ENCODE results near the gene C1orf21.

The C1orf21 gene

DNA sequence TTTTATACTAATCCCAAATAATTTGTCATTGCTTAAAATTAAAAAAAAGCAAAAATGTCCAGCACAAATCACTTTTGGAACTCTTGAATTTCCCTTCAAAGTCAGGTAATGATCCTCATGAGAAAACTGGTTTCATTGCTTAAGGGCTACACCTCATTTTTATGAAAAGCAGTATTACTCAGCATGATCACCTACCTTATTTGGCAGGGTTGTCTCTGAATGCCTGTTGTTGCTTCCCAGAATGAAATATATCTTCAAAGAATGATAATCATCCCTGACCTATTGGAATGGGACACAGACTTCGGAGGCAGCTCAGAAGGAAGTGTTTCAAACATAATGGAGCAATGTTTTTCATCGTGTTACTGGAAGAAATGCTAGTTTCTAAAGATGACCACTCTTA is 29.7 kb downstream of the C1orf21 start:
- no peak for DNase-seq (ENCODE audit: low read depth)

DNA sequence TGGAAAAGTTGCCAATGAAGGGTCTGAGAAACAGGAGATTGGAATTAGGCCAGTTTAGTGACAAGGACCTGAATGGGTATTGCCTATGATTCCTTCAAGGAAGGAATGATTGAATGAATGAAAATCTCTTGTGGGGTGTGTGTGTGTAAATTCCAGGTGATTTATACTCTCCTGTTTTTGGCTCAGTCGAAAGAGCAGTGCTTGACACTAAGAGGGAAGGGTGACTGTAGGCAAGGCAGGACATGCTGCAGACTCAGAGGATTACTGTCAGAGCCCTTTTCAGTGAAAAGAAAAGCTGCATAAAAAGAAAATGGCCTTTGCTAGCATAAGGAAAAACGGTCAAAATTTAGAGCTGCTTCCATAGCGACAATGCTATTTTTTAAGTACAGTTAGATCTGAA is 30.1 kb downstream of the C1orf21 start:
- DNase-seq (ENCODE audit: low read depth) = no peak

DNA sequence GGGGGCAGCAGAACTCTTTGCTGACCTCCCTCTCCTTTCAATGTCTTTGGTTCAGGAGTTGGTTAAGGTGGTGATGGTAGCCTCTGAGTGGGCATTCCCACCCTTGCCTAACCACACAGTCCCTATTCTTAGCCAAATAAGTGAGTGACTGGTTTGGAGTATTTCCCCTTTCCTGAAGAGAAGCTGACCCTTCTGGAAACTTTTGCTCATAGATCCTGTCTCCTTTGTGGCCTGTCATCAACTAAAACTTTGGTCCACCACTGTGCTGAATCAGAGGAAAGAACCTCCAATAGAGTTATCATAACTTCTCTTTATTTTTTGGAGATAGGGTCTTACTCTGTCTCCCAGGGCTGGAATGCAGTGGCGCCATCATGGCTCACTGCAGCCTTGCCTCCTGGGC is 31.1 kb downstream of the C1orf21 start:
- DNase-seq (ENCODE audit: low read depth) = no peak

DNA sequence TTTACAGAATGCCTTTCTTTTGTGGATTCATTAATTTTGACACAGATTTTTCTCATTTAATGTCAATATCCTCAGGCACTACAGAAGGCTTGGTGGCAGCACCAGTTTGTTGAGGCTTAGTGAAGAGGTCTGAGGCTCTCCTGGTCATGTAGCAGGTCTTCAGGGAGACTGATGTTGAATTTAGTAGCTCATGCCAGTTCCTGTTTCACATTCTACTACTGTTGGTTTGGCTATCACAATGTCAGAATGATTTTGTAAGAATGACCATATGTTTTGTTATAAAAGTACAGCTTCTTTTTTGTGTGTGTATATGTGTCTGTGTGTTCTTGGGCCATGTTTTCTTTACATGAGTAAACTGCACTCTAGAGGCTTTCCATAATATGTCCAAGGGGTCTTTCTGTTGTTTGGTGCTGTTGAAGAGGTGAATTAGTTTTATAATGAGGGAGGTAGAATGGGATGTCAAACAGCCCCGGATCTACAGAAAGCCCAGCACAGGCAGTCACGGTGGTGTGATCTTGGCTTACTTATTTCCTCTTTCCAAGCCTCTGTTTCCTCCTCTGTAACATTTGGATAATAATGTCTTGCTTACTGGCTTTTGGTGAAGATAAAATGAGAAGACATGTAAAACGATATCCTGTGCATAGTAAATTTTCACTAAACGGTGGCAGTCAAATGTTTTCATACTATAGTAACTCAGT is 32.0 kb downstream of the C1orf21 start:
- DNase-seq (ENCODE audit: low read depth) = no peak

DNA sequence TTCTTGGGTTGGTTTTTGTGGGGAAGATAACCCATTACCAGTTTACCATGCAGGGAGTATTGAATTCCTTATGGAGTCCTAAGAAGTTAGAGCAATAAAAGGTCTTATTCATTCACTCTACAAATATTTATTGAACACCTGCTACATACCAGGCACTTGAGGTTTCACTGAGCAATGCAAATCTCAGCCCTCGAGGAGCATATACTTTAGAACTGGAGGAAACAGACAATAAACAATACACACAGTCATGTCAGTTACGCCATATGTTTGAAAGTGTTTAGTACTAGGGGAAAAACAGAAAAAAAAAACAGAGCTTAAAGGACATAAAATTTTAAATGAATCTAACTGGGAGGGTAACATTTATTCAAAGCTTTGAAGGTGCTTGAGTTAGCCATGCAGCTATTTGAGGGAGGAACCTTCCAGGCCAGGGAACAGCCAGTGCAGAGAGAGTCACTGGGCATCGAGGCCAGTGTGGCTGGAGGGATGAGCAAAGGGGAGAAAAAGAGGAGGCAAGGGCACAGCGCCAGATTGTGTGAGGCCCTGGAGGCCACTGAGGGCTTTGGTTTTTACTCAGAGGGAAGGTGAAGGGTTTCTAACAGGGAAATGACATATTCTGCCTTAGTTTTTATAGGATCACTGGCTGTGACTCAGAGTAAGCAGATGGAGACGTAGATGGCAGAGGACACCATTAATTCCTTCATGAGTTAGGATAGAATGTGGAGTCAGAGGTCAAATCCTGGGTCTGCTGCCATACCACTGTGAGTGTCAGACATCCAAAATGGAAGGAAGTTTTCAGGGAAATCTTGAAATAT is 32.7 kb downstream of the C1orf21 start:
- peak; percentile 72 for DNase-seq (ENCODE audit: low read depth)

DNA sequence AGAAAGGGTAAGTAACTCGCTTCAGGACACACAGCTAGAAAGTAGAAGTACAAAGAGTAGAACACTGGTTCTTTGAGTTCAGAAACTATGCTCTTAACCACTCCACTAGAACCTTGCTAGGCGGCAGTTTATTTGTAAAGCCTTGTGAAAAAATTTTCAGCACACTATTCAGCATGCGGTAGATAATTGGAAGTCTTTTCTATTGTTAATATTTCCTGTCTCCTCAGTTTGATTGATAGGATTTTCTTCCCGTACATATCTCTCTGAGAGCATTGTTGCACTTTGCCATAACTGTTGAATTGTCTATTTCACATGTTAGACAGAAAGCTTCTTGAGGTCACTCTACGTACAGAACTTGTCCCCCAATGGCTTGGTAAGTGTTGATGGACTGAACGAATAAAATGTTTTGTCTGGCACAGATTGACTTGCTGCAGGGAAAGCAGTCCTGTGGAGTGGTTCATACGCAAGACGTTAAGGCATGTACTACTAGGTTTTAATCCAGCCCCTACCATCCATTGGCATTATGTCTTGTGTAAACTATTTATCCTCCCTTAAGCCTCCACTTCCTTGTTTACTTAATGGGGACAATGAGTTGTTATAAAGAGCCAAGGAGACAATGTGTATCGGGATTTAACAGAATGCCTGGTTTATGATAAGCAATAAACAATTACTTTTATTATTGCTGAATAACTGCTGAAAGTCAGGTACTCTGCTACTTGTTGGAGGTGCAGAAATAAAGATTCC is 35.8 kb downstream of the C1orf21 start:
- no peak for DNase-seq (ENCODE audit: low read depth)

DNA sequence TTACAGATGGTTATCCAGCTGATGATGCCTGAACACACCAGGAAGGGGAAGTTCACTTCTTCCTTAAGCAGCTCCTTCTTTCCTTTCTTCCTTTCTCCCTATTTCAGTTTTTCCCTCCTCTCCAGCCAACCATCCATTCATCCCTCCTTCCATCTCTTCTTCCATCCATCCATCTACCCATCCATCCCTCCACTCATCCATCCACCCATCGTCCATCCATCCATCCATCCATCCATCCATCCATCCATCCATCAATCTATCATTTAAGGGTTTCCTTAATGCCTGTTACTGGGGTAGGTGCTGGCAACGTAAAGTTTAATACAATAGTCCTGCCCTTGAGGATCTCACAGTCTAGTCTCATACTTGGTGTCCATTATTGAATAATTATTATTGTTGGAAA is 36.8 kb downstream of the C1orf21 start:
- no peak for DNase-seq (ENCODE audit: low read depth)

DNA sequence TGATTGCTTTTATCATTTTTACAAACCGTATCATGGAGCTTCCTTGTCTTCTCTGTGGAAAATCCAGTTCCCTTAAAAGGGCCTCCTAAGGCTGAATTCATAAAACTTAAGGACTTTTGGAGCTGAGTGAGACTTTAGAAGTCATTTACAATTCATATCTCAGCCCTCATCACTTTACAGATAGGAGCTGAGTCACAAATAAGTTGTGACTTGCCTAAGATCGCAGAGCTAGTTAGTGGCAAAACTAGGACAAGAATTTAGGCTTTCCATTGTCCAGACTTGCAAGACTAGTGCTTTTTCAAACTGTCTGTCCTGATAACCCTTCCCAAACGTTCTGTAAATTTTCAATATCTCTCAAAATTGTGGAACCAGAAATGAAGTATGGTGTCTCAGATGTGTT is 37.3 kb downstream of the C1orf21 start:
- DNase-seq (ENCODE audit: low read depth) = no peak

DNA sequence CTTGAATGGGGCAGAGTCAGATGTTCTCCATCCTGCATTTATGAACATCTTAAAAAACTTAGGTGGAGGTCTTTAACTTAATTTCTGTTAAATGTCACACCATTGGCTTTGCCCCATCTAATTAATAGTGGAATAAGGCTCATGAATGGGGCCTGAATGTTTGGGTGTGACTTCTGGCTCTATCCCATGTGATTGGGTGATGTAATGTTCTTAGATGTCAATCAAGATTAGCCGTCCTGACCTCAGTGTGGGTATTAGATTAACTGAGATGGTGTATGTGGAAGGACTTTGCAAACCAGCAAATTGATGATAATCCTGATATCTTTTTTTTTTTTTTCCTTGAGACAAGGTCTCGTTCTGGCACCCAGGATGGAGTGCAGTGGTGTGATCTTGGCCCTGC is 38.1 kb downstream of the C1orf21 start:
- DNase-seq (ENCODE audit: low read depth) = no peak

DNA sequence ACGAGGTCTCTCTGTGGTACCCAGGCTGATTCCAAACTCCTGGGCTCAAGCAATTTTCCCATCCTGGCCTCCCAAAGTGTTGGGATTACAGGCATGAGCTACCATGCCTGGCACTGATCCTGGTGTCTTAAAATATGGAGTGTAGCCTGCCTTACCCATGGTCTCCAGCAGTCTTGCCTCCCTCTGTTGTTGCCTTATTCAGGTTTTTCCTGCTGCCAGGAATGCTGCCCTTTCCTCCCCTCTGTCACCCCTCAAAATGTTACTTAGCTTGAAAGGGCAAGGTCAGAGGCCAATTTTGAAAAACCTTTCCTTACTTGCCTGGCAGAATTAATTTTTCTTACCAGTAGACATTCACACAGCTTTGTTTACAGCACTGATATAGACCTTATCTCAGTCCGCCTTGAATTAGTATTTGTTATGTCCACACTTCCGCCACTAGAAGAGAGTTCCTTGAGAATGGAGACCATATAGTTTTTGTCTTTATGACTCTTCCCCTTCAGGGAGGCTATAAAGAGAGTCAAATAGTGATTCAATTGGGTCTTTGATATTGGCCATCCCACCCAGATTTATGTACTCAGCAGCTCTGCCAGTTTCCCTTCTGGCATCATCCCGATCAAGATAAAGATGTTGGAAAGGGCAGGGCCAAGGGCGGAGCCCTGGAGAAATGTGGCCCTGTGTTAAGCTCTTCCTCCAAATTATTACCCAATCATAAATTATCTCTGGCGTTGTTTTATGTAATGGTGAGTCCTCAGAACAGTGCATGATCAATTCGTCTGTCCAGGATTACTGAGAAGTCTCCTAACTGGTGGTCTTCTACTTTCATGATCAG is 38.8 kb downstream of the C1orf21 start:
- no peak for DNase-seq (ENCODE audit: low read depth)

DNA sequence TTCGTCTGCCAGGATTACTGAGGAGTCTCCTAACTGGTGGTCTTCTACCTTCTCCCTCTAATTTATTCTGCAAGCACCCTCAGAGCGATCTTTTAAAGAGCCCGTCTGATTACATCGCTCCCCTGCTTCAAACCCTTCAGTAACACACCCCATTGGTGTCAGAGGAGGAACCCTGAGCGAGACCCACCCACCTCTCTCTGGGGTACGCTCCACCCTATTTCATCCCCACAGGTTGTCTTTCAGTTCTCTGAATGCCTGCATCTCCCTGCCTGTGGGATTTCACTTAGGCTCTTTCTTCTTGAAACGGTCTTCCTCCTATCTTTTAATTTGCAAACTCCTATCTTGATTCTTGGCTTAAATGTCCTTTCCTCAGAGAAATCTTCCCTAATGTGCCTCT is 39.4 kb downstream of the C1orf21 start:
- no peak for DNase-seq (ENCODE audit: low read depth)

DNA sequence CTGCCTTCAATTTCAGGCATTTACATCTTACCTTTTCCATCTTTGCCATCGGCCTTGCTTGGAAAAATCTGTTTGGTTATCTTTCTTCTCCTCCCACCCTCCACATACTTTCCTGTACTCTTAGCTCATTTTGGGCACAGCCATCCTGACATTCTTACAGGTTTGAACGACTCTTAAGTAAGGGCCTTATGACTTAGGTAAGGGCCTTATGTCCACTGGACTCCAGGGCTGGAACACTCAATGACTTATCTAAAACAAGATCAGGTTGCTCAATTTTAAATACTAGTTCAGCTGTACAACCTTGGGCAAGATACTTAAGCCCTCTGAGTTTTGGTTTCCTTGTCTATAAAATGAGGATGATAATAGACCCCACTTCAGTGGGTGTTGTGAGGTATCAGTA is 40.9 kb downstream of the C1orf21 start:
- no peak for DNase-seq (ENCODE audit: low read depth)

DNA sequence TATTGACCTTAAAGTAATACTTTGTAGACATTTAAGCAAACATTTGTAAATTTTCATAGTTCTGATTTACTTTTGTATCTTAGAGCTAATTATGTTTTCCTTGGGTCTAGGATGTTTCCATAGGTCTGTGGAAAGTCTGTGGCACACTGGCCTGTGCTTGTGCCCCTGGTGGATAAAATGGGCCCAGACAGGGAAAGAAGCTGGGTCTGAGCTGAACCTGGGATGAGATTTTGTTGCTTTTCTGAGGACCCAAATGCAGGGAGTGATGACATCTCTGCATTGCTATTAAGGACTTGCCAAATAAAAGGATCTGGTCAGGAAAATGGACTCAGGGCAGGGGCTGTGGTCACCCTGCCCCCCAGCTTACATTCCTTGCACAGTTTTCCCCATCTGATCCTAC is 41.8 kb downstream of the C1orf21 start:
- no peak for DNase-seq (ENCODE audit: low read depth)

DNA sequence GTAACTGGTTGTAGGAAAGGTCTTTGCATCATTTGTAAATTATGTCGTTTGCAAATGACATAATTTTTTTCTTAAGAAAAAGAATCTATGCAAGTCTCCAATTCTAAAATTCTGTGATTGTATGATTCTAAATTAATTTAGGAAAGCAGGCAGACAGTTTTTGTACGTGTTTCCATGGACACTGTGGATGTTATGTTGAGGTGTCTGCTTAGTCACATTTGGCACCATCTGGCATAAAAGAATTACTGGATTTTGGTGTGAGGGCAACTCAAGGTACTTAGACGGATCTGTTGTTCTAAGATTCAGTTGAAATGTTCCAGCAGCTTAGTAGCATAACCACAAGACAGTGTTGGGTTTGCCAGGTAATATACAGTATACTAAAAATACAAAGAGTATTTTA is 42.5 kb downstream of the C1orf21 start:
- DNase-seq (ENCODE audit: low read depth) = no peak

DNA sequence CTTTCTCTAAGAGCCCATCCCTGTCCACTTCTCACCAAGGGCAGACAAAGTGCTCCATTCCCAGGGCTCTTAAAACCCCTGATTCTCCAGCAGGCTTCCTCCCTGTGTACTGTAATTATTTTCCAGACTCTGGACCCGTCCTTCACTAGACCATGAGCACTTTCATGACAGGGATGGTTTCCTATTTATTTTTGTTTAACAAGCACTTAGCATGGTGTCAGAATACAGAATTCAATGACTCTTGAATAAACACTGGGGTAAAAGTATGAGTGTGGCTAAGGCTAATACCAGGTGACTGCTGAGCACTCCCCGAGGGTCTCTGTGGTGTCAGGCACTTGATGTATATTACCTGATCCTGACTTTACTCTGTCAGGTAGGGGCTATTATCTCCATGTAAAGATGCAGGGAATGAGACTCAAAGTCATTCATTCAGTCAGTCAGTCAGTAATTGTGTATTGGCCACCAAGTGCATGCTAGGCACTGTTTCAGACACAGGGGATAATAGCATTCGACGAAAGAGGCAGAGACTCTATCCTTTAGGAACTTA is 47.2 kb downstream of the C1orf21 start:
- DNase-seq (ENCODE audit: low read depth) = no peak

DNA sequence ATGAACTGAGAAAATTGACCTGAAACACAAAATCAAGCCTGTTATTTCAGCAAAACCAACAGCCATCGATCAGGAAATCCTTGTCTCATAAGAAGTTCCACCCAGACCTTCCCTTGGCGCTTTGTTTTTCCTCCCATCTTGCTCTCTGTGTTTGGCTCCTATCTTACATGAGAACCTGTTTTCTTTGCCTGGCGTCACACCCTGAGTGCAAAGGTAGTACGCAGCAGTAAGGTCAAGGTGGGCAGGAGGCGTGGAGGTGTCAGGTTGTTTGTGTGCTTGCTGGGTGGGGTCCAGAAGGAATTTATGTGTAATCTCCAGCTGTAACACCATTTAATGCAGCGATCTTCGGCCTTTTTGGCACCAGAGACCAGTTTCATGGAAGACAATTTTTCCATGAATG is 50.5 kb downstream of the C1orf21 start:
- no peak for DNase-seq (ENCODE audit: low read depth)

DNA sequence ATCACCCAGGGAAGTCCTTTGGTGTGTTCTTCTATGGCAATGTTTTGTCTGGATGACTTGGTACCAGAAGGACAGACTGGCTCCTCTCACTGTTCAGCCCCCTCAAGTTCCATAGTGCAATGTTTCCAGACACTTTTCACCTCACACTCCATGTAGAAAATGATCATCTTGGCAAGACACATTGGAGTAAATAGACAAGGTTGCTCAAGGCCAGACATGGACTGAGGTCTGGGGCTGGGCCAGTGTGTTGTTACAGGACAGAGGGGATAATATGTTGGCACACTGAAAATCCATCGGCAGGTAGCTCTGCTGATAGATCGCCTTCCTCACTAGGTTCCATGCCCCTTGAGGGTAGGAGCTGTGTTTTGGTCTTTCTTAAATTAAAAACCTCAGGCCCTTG is 51.5 kb downstream of the C1orf21 start:
- DNase-seq (ENCODE audit: low read depth) = no peak

DNA sequence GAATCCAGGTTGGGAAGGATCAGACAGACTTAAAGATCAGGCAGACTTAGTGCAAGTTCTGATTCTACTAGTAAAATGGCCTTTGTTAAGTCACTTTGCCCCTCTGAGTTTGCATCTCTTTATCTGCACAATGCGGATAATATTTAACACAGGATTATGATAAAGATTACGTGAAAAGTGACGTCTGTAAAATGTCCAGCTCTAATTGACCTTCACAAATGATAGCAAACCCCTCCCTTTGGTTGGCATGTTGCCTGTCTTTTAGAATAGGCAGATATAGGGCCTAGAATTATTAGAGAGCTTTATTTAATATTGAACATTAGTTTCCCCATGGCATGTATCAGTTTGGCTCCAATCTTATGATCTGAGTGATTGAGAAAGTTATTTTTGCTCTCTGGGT is 55.4 kb downstream of the C1orf21 start:
- no peak for DNase-seq (ENCODE audit: low read depth)

DNA sequence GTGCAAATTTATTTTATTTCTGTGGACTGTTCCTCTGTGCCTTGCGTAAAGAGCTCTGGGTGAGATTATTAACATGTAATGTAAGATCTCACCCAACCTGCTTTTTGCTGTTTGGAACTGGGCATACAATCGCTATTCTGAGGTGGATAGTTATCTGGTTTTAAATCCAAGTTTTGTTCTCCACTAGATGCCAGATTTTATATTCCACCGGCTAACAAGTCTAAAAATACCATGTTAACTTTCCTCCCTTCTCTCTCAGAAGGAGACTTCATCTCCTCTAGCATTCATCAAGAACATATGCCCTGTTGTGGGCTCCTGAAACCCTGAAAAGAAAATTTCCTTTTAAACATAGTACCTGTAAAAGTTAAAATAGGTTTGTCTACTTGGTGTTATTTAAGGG is 56.4 kb downstream of the C1orf21 start:
- DNase-seq (ENCODE audit: low read depth) = no peak

DNA sequence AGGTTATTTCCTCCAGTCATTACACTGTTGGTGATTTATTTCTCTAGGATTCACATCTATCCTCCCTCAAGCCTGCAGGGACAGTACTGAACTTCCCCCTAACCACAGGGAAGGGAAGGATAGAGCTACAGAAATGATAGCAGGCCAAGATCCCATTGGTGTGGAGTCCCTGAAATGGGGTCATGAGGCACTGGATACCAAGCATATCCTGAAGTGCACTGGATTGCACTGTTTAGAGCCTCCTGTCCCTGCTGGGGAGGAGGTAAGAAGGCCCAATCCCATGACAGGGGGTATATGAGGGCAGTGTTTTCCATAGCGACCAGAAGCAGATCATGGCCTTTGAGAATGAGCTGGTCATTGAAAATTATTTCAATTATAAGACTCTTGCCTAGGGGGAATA is 56.8 kb downstream of the C1orf21 start:
- no peak for DNase-seq (ENCODE audit: low read depth)

DNA sequence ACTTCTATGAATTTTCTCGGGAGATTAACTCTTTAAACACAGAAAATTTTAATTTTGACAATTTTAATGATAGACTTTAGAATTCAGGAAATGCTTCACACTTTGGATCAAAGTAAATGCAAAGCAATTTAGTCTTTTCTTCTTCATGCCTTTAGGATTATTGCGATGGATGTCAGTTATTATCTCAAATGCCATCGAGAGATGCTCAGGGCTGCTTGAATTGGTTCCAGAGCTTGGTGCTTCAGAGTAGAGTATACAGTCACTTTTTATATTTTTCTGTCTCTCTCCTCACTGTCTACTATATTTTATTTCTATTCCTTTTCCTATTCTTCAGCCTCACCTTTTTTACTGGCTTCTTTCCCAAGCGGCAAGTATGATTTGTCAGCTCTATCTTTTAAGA is 59.2 kb downstream of the C1orf21 start:
- no peak for DNase-seq (ENCODE audit: low read depth)

DNA sequence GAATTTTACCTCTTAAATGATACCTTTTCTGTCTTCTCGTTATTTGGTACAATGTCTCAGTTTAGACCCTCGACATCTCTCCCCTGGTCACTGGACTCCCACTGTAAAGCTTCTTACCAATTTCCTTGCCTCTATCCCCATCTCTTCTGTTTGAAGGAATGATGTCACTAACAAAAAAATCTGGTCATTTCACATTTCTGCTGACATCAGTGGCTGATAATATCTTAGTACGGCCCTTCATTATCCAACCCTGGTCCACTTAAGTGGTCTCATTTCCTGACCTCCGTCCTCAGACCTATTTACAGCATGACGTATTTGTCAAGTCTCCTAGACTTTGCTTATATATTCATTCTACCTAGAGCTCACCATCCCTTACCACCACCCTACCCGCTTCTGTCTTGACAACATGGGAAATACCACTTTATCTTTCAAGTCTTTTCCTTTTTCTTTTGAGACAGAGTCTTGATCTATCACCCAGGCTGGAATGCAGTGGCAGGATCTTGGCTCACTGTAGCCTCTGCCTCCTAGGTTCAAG is 60.9 kb downstream of the C1orf21 start:
- DNase-seq (ENCODE audit: low read depth) = no peak

Measured in ELR (cell line).